Suppressor macrophage (primary cell): ENCODE results near the gene NPIPA5.
"Not testable (repeated sequence)": the region's sequence is repeated elsewhere in the genome, so short reads cannot be mapped to it uniquely, and the experiment has no call there.

ENCODE experiments used
- DNase-seq, 4 experiments: peaks; one replicate each; pipeline ENCODE4 v3.0.0-alpha.2; 2020 to 2022

The NPIPA5 gene

GRCh38 chr16:15389916-15390315 is 11.8 kb upstream of the NPIPA5 start:
- DNase-seq = not testable (repeated sequence)

- not testable (repeated sequence) for DNase-seq
Observed at GRCh38 chr16:15388060-15388459, 10.0 kb upstream of the NPIPA5 start.

GRCh38 chr16:15382810-15383209 is 4.7 kb upstream of the NPIPA5 start:
- DNase-seq = not testable (repeated sequence)

- not testable (repeated sequence) for DNase-seq
Observed at GRCh38 chr16:15357495-15357894, 20.6 kb downstream of the NPIPA5 start.

- DNase-seq = not testable (repeated sequence)
Observed at GRCh38 chr16:15354846-15355245, 23.2 kb downstream of the NPIPA5 start.

GRCh38 chr16:15352852-15353251 is 25.2 kb downstream of the NPIPA5 start:
- not testable (repeated sequence) for DNase-seq

- not testable (repeated sequence) for DNase-seq
Observed at GRCh38 chr16:15351745-15352144, 26.3 kb downstream of the NPIPA5 start.

GRCh38 chr16:15351251-15351650 is 26.8 kb downstream of the NPIPA5 start:
- DNase-seq = not testable (repeated sequence)

- DNase-seq = not testable (repeated sequence)
Observed at GRCh38 chr16:15348721-15349120, 29.4 kb downstream of the NPIPA5 start.

- DNase-seq = not testable (repeated sequence)
Observed at GRCh38 chr16:15342337-15342736, 35.8 kb downstream of the NPIPA5 start.

- DNase-seq = not testable (repeated sequence)
Observed at GRCh38 chr16:15338986-15339385, 39.1 kb downstream of the NPIPA5 start.

- DNase-seq = not testable (repeated sequence)
Observed at GRCh38 chr16:15337974-15338605, 40.0 kb downstream of the NPIPA5 start.

- not testable (repeated sequence) for DNase-seq
Observed at GRCh38 chr16:15335609-15336008, 42.5 kb downstream of the NPIPA5 start.

- DNase-seq = peak; percentile 0 to 5 (median 1)
Observed at GRCh38 chr16:15333969-15334368, 44.1 kb downstream of the NPIPA5 start.

- not testable (repeated sequence) for DNase-seq
Observed at GRCh38 chr16:15330978-15331377, 47.1 kb downstream of the NPIPA5 start.

- not testable (repeated sequence) for DNase-seq
Observed at GRCh38 chr16:15324954-15325353, 53.1 kb downstream of the NPIPA5 start.

GRCh38 chr16:15323373-15323772 is 54.7 kb downstream of the NPIPA5 start:
- DNase-seq = not testable (repeated sequence)

GRCh38 chr16:15321221-15321620 is 56.9 kb downstream of the NPIPA5 start:
- not testable (repeated sequence) for DNase-seq

GRCh38 chr16:15314562-15314961 is 63.5 kb downstream of the NPIPA5 start:
- DNase-seq = not testable (repeated sequence)
